Measurements from ENCODE around the gene HUS1B. TPM values are rescaled to one million over a fixed set of nuclear protein-coding genes. Genes with fewer than 3 reads are reported as not detected.
"Not testable (repeated sequence)": the region's sequence is repeated elsewhere in the genome, so short reads cannot be mapped to it uniquely, and the experiment has no call there.

Gene HUS1B
- total RNA-seq, 2 donors from 2014 or later = 0.47 TPM; not detected in 1

DNA sequence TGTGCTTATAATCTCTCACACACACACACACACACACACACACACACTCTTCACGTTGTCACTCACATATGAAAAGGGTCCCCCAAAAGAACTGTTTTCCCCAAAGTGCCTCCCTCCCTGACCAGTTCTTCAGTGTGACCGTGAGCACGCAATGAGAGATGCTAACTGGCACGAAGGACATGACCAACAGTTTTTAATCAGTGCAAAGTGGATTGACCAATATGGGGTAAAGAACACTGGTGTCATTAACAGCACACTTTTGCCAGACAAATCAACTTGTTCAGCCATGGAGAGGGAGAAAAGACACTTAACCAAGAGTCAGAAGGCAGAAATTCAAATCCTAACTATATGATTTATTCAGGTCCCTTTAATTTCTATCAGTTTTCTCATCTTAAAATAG, 21.0 kb upstream of the HUS1B start:
- Histone ChIP-seq H3K36me3 (no peaks in the 10 kb centered on the region), H3K27ac (no peak overlapping the region), H3K4me3 (no peak overlapping the region), H3K27me3 (no peaks in the 10 kb centered on the region), H3K9me3 (no peaks in the 10 kb centered on the region), H3K4me1 (no peaks in the 10 kb centered on the region)
- no peak for DNase-seq (ENCODE audit: low spot score)
- TF ChIP-seq, protein P1, sequence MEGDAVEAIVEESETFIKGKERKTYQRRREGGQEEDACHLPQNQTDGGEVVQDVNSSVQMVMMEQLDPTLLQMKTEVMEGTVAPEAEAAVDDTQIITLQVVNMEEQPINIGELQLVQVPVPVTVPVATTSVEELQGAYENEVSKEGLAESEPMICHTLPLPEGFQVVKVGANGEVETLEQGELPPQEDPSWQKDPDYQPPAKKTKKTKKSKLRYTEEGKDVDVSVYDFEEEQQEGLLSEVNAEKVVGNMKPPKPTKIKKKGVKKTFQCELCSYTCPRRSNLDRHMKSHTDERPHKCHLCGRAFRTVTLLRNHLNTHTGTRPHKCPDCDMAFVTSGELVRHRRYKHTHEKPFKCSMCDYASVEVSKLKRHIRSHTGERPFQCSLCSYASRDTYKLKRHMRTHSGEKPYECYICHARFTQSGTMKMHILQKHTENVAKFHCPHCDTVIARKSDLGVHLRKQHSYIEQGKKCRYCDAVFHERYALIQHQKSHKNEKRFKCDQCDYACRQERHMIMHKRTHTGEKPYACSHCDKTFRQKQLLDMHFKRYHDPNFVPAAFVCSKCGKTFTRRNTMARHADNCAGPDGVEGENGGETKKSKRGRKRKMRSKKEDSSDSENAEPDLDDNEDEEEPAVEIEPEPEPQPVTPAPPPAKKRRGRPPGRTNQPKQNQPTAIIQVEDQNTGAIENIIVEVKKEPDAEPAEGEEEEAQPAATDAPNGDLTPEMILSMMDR (IDR thresholded peaks at IDR 0.05) = no peak

DNA sequence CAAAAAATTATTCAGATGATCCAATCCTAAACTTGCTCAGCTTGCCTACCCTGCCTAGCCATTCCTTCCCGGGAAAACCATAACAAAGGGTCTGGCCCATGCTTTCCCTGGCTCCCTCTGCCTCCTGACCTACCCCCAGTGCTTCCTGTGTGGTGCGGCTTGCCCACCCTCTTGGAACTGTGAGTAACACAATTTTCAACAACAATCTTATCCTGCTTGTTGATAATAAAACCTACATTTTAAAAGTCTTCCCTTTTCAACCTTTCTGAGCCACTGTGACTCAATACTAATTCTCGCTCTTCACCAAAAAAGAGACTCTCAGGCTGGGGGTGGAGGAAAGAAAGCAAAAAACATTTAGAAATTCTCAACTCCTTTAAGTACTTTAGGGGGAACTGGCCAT, 18.1 kb upstream of the HUS1B start:
- DNase-seq (ENCODE audit: low spot score) = no peak
- no peaks in the 10 kb centered on the region for H3K27me3 ChIP-seq
- H3K9me3 ChIP-seq = no peaks in the 10 kb centered on the region
- H3K4me3 ChIP-seq = no peak overlapping the region
- TF ChIP-seq, protein P1 (IDR thresholded peaks at IDR 0.05) = no peak
- no peak overlapping the region for H3K27ac ChIP-seq
- H3K4me1 ChIP-seq = no peaks in the 10 kb centered on the region
- H3K36me3 ChIP-seq = no peaks in the 10 kb centered on the region

DNA sequence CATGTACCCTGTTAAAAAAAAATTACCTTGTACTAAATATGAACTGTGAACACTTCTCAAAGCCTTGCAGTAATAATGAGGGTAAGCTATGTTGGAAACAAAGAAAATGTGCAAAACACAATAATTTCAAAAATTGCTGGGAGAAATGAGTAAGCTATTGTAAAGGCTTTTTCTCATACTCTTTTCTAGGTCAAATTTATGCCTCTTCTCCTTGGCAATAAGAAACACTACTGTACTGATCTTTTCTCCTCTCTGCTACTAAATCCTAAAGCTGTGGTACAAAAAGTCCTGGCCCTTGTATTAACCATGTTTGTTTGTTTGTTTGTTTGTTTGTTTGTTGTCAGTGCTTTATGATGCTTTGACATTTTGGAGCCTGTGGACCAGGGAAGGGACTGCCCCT, 17.5 kb upstream of the HUS1B start:
- TF ChIP-seq, protein P1 (IDR thresholded peaks at IDR 0.05) = no peak
- Histone ChIP-seq H3K9me3 (no peaks in the 10 kb centered on the region), H3K4me1 (no peaks in the 10 kb centered on the region)

DNA sequence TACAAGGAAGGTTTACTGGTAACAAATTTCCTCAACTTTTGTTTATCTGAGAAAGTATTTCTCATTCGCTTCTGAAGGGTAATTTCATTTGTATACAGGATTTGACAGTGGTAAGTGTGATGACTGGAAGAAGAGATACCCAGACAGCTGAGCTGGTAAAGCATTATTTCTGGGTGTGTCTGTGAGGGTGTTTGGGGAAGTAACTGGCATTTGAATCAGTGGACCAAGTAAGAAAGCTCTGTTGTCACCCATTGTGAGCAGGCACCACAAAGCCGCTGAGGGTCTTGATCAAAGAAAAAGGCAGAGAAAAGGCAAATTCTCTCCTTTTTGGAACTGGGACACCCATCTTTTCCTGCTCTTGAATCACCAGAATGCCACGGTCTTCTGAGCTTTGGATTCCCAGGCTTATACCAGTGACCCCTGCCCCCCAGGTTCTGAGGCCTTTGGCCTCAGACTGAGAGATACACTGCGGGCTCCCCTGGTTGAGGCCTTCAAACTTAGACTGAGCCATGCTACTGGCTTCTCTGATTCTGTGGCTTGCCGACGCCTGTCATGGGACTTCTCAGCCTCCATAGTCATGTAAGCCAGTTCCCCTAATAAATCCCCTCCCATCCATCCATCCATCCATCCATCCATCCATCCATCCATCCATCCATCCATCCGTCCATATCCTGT, 10.5 kb upstream of the HUS1B start:
- DNase-seq (ENCODE audit: low spot score) = no peak
- no peaks in the 10 kb centered on the region for H3K9me3 ChIP-seq
- TF ChIP-seq, protein P1 (IDR thresholded peaks at IDR 0.05) = no peak

More for the DNA sequence above, 17.5 kb upstream of the HUS1B start:
- no peak overlapping the region for H3K4me3 ChIP-seq
- H3K36me3 ChIP-seq = no peaks in the 10 kb centered on the region
- H3K27ac ChIP-seq = no peak overlapping the region
- H3K27me3 ChIP-seq = no peaks in the 10 kb centered on the region
- no peak for DNase-seq (ENCODE audit: low spot score)

DNA sequence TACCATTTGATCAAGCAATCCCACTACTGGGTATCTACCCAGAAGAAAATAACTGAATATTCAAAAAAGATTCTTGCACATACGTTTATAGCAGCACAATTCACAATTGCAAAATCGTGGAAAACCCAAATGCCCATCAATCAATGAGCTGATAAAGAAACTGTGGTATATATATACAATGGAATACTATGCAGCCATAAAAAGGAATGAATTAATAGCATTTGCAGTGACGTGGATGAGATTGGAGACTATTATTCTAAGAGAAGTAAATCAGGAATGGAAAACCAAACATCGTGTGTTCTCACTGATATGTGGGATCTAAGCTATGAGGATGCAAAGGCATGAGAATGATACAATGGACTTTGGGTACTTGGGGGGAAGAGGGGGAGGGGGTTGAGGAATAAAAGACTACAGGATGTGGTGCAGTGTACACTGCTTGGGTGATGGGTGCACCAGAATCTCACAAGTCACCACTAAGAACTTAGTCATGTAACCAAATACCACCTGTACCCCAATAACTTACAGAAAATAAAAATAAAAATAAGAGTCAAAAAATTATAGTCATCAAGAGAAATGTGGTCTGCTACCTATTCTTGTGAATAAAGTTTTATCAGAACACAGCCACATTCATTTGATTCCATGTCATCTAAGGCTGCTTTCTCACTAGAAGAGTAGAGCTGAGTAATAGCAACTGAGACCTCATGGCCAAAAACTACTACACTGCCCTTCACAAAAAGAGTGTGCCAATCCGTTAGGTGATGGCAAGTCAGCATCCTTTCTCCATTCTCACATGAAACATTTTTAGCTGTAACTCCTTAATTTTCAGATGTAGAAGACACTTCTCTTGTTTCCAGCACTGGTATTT, 8.7 kb upstream of the HUS1B start:
- Histone ChIP-seq H3K9me3 (no peaks in the 10 kb centered on the region), H3K4me1 (no peaks in the 10 kb centered on the region), H3K27ac (no peak overlapping the region), H3K4me3 (no peak overlapping the region), H3K36me3 (no peaks in the 10 kb centered on the region), H3K27me3 (no peaks in the 10 kb centered on the region)
- TF ChIP-seq, protein P1 (IDR thresholded peaks at IDR 0.05) = no peak
- no peak for DNase-seq (ENCODE audit: low spot score)

More for the DNA sequence above, 10.5 kb upstream of the HUS1B start:
- Histone ChIP-seq H3K27me3 (no peaks in the 10 kb centered on the region), H3K27ac (no peak overlapping the region), H3K4me3 (no peak overlapping the region), H3K4me1 (no peaks in the 10 kb centered on the region), H3K36me3 (no peaks in the 10 kb centered on the region)

DNA sequence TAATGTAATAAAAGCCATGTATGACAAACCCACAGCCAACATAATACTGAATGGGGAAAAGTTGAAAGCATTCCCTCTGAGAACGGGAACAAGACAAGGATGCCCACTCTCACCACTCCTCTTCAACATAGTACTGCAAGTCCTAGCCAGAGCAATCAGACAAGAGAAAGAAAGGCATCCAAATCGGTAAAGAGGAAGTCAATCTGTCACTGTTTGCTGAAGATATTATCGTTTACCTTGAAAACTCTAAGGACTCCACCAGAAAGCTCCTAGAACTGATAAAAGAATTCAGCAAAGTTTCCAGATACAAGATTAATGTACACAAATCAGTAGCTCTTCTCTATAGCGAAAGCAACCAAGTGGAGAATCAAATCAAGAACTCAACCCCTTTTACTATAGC, 6.9 kb upstream of the HUS1B start:
- peaks cover 4 to 14% of the 10 kb centered on the region in 2 donors for H3K4me1 ChIP-seq
- H3K36me3 ChIP-seq; H3K4me3 ChIP-seq; H3K27me3 ChIP-seq; H3K27ac ChIP-seq; H3K9me3 ChIP-seq; DNase-seq (ENCODE audit: low spot score): not testable (repeated sequence)

All from right atrium auricular region (tissue), 2 donors.